Cardiac fibroblast (primary cell): Measurements from ENCODE around the gene HGFAC.

Source experiments
- DNase-seq, 2 donors: peaks; one replicate each; pipeline versions ENCODE4 v3.0.0 to v3.0.0-alpha.2; 2010; ENCODE audit warnings: low read depth in 2 of 2
- H3K4me3 ChIP-seq, 2 donors: replicated peaks in 1 of 2; 1 replicate in 1 of 2; 2 replicates in 1 of 2; pipeline ENCODE4 v1.5.1; 2011; ENCODE audit warnings: low read depth in 2 of 2, low read length in 2 of 2, mild to moderate bottlenecking in 2 of 2, moderate library complexity in 1 of 2
- CTCF ChIP-seq: IDR thresholded peaks from one replicate; pipeline ENCODE4 v1.5.1; 2011; ENCODE audit warnings: low read depth, mild to moderate bottlenecking, low read length, inconsistent platforms

Gene HGFAC

GRCh38 chr4:3406431-3406830 is 35.3 kb upstream of the HGFAC start:
- DNase-seq, result no peak
- H3K4me3 ChIP-seq, result no peak overlapping the region
- no peak for TF ChIP-seq CTCF

DNA sequence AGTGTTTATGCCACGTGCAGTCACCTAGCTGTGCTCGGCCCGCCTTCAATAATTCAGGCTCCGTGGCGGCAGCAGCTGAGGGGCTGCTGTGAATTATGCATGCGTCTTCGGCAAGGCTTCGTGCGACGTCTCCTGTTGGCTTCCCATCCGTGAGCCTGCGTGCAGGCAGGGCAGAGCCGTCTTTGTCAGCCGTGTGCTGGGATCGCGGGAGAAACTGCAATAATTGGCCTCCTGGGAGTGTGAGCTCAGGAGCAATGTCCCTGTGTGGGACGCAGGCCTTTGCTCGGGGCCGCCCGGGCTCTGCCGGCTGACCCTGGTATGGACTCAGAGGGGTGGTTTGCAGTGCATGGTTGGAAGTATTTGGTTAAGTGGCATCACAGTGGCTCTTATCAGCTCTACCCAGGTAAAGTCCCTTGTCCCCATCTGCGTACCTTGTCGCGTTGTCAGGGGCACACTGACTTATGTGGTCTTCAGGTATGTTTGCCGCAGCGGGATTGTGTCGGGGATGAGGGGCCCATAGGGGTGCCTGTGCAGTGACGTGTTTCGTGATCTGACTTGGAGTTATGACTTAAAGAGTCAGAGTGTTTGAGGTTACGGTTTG is 34.5 kb upstream of the HGFAC start:
- H3K4me3 ChIP-seq, result no peak overlapping the region
- no peak for TF ChIP-seq CTCF
- no peak for DNase-seq

GRCh38 chr4:3407930-3408792 is 33.6 kb upstream of the HGFAC start:
- no peak for TF ChIP-seq CTCF
- no peak overlapping the region for H3K4me3 ChIP-seq
- DNase-seq, result no peak

DNA sequence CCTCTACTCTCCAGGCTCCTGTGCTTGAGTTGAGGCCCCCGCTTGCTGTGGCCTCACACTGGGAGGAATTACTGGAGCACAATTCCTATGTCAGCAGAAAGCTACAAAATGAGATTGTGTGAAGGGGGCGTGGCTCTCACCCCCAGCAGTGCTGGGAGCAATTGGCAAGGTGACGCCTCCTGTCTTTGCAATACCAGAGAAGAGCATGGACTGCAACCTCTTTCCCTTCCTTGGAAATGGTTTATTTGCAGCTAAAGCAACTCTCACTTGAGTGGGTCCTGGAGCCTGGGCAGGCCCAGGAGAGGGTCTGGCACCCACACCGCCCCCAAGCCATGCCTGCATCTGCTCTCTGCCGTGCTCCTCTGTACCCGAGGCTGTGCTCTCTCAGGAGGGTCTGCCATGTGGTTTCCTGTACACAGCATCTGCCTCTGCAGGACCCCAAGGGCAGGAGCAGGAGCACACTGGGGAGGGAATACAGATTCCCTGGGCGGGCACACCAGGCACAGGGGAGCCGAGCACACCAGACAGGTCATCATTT is 32.9 kb upstream of the HGFAC start:
- H3K4me3 ChIP-seq, result no peak overlapping the region
- TF ChIP-seq CTCF, result no peak
- no peak for DNase-seq

- no peak for DNase-seq
Observed at GRCh38 chr4:3409571-3410091, 32.1 kb upstream of the HGFAC start.

More at GRCh38 chr4:3409571-3410091, 32.1 kb upstream of the HGFAC start:
- H3K4me3 ChIP-seq, result no peak overlapping the region
- TF ChIP-seq CTCF, result no peak
